Endothelial cell of umbilical vein (primary cell): ENCODE measurements around the gene PGBD5.

Experiments used
- CTCF ChIP-seq, 2 donors: IDR thresholded peaks; 1 replicate in 1 of 2; 2 replicates in 1 of 2; pipeline ENCODE4 v1.5.1; 2011; ENCODE audit warnings: low read length in 2 of 2, mild to moderate bottlenecking in 2 of 2, moderate library complexity in 2 of 2, control low read depth in 1 of 2, inconsistent platforms in 1 of 2, low read depth in 1 of 2; ENCODE audit not compliant: insufficient read depth in 1 of 2; ENCODE audit errors: extremely low read depth in 1 of 2
- EZH2 ChIP-seq: IDR thresholded peaks from 2 replicates; pipeline ENCODE4 v1.6.1; 2012; ENCODE audit warnings: borderline replicate concordance, low read depth, mild to moderate bottlenecking, moderate library complexity, low read length, inconsistent platforms; ENCODE audit not compliant: severe bottlenecking
- FOS ChIP-seq: IDR thresholded peaks from 2 replicates; pipeline ENCODE4 v1.6.1; 2011; ENCODE audit warnings: mild to moderate bottlenecking, low read length, moderate library complexity, borderline replicate concordance; ENCODE audit not compliant: insufficient read depth
- GATA2 ChIP-seq: IDR thresholded peaks from 2 replicates; pipeline ENCODE4 v1.7.0; 2011; ENCODE audit warnings: low read depth, mild to moderate bottlenecking, moderate library complexity, mixed read lengths, low read length; ENCODE audit not compliant: insufficient read length, insufficient read depth
- JUN ChIP-seq: IDR thresholded peaks from 2 replicates; pipeline ENCODE4 v1.6.1; 2011; ENCODE audit warnings: borderline replicate concordance, low read depth; ENCODE audit not compliant: insufficient read length, insufficient read depth
- MAX ChIP-seq: IDR thresholded peaks from 2 replicates; pipeline ENCODE4 v1.6.1; 2011; ENCODE audit not compliant: insufficient read depth, insufficient read length
- MYC ChIP-seq: IDR thresholded peaks from one replicate; pipeline ENCODE4 v1.6.1; 2011; ENCODE audit warnings: mild to moderate bottlenecking, low read depth, low read length
- POLR2A ChIP-seq: IDR thresholded peaks from 2 replicates; pipeline ENCODE4 v1.6.1; 2012; ENCODE audit warnings: low read depth, mild to moderate bottlenecking, control low read depth, low read length
- POLR2AphosphoS5 ChIP-seq: IDR thresholded peaks from 2 replicates; pipeline ENCODE4 v1.6.1; 2012; ENCODE audit warnings: low read depth, mild to moderate bottlenecking, control low read depth, low read length, moderate library complexity; ENCODE audit not compliant: insufficient read depth

- TF ChIP-seq CTCF (IDR thresholded peaks at IDR 0.05; ENCODE audit: extremely low read depth in 1 of 2, insufficient read depth in 1 of 2, low read depth in 1 of 2, low read length in 2 of 2) (no peak), FOS (no peak), MAX (no peak), EZH2 (no peak), POLR2A (no peak), POLR2AphosphoS5 (no peak), MYC (no peak), GATA2 (no peak), JUN (no peak)
Measured at GRCh38 chr1:230427094-230427876, 1.2 kb upstream of the PGBD5 start.
